ENCODE data around the gene C2orf81. TPM values are rescaled to one million over a fixed set of nuclear protein-coding genes. Genes with fewer than 3 reads are reported as not detected.

The C2orf81 gene
- polyA plus RNA-seq, 1 of the 3 experiments (the other 2 are of a cell fraction) = 2.5 TPM

- 87% methylated on average over 12 of the region's 18 CpGs for WGBS (ENCODE audit: low lambda C conversion rate)
- Histone ChIP-seq H3K4me3 (ENCODE audit: low read depth in 2 of 2, low read length in 1 of 2) (no peak overlapping the region), H3K4me1 (ENCODE audit: control insufficient read depth in 1 of 2, insufficient read depth in 2 of 2, low read depth in 1 of 2, low read length in 1 of 2) (no peaks in the 10 kb centered on the region; a peak in 1 of 4 replicates), H3F3A (replicated peaks; ENCODE audit: insufficient read depth) (peaks cover 4% of the 10 kb centered on the region), H3K36me3 (replicated peaks in 1 of 2; ENCODE audit: control insufficient read depth in 1 of 2, insufficient read depth in 2 of 2, low read length in 1 of 2) (peaks cover 7 to 57% of the 10 kb centered on the region in 2 experiments), H2AFZ (ENCODE audit: low read depth) (no peak overlapping the region), H3K27me3 (ENCODE audit: insufficient read depth) (no peaks in the 10 kb centered on the region), H3K79me2 (ENCODE audit: insufficient read depth) (0 out of 2 replicates have a peak, but pooled peaks cover 4% of the 10 kb centered on the region), H4K20me1 (ENCODE audit: insufficient read depth) (no peaks in the 10 kb centered on the region), H3K9me2 (no peaks in the 10 kb centered on the region), H3K4me2 (no peak overlapping the region), H3K9ac (no peak overlapping the region), H3K27ac (ENCODE audit: low read depth in 2 of 2, low read length in 1 of 2) (no peak overlapping the region), H3K9me3 (no peaks in the 10 kb centered on the region)
- DNase-seq = no peak
- CTCF ChIA-PET = interaction anchor here (1.1 to 1.9 kb wide), 4 partner anchors 10 to 102 kb away, joined by 3 to 7 read pairs (median 4); no protein-coding TSS in a partner anchor
- POLR2A ChIA-PET = no interaction called here
- TF ChIP-seq CHD2 (IDR thresholded peaks at IDR 0.05; ENCODE audit: low read length, partially characterized antibody) (no peak), MXI1 (IDR thresholded peaks at IDR 0.05; ENCODE audit: low read depth, low read length) (no peak), GATA2 (CRISPR knock-in tag; IDR thresholded peaks at IDR 0.05) (no peak), NFIC (IDR thresholded peaks at IDR 0.05; ENCODE audit: borderline replicate concordance) (no peak)
Observed at GRCh38 chr2:74429487-74430451, 8.3 kb upstream of the C2orf81 start.

GRCh38 chr2:74428675-74429074 is 7.3 kb upstream of the C2orf81 start:
- H3K4me1 ChIP-seq (ENCODE audit: control insufficient read depth in 1 of 2, insufficient read depth in 2 of 2, low read depth in 1 of 2, low read length in 1 of 2) = no peaks in the 10 kb centered on the region; a peak in 1 of 4 replicates
- ChIA-PET POLR2A (no interaction called here), CTCF (interaction anchor here (1.0 to 1.9 kb wide), 3 partner anchors 10 to 103 kb away, joined by 3 to 4 read pairs (median 3); no protein-coding TSS in a partner anchor)
- no peak for DNase-seq
- H3K9me3 ChIP-seq = no peaks in the 10 kb centered on the region
- H3K9me2 ChIP-seq = no peaks in the 10 kb centered on the region
- 0 out of 2 replicates have a peak, but pooled peaks cover 4% of the 10 kb centered on the region for H3K79me2 ChIP-seq (ENCODE audit: insufficient read depth)
- H3K36me3 ChIP-seq (replicated peaks in 1 of 2; ENCODE audit: control insufficient read depth in 1 of 2, insufficient read depth in 2 of 2, low read length in 1 of 2) = peaks cover 13 to 57% of the 10 kb centered on the region in 2 experiments
- no peak overlapping the region for H3K4me2 ChIP-seq
- no peak overlapping the region for H2AFZ ChIP-seq (ENCODE audit: low read depth)
- H3K27ac ChIP-seq (ENCODE audit: low read depth in 2 of 2, low read length in 1 of 2) = no peak overlapping the region
- no peak overlapping the region for H3K9ac ChIP-seq
- H4K20me1 ChIP-seq (ENCODE audit: insufficient read depth) = no peaks in the 10 kb centered on the region
- no peaks in the 10 kb centered on the region for H3K27me3 ChIP-seq (ENCODE audit: insufficient read depth)
- no peak for TF ChIP-seq FOSL2 (IDR thresholded peaks at IDR 0.05; ENCODE audit: borderline replicate concordance, low read depth)
- TF ChIP-seq RFX5 (IDR thresholded peaks at IDR 0.05; ENCODE audit: low read length) = no peak
- no peak for TF ChIP-seq MEF2A (IDR thresholded peaks at IDR 0.05; ENCODE audit: borderline replicate concordance, low read depth)
- no peak for TF ChIP-seq ZBTB33 (IDR thresholded peaks at IDR 0.05; ENCODE audit: borderline replicate concordance, low read depth)
- TF ChIP-seq ELF1 (IDR thresholded peaks at IDR 0.05) = no peak
- no peak for TF ChIP-seq USF2 (IDR thresholded peaks at IDR 0.05; ENCODE audit: borderline replicate concordance, low read depth, low read length)
- no peak for TF ChIP-seq GATA2 (CRISPR knock-in tag; IDR thresholded peaks at IDR 0.05)
- no peak for TF ChIP-seq SMC3 (IDR thresholded peaks at IDR 0.05; ENCODE audit: low read depth, low read length)
- TF ChIP-seq RAD21 (IDR thresholded peaks at IDR 0.05; ENCODE audit: low read length) = no peak
- TF ChIP-seq YY1 (IDR thresholded peaks at IDR 0.05; ENCODE audit: low read depth) = no peak
- no peak for TF ChIP-seq JUND (IDR thresholded peaks at IDR 0.05)
- TF ChIP-seq EZH2phosphoT487 (IDR thresholded peaks at IDR 0.05; ENCODE audit: borderline replicate concordance, low read depth) = no peak
- TF ChIP-seq MXI1 (IDR thresholded peaks at IDR 0.05; ENCODE audit: low read depth, low read length) = no peak
- TF ChIP-seq CHD2 (IDR thresholded peaks at IDR 0.05; ENCODE audit: low read length, partially characterized antibody) = no peak
- 89% methylated on average over 5 of the region's 5 CpGs for WGBS (ENCODE audit: low lambda C conversion rate)
- no peak overlapping the region for H3K4me3 ChIP-seq (ENCODE audit: low read depth in 2 of 2, low read length in 1 of 2)
- H3F3A ChIP-seq (replicated peaks; ENCODE audit: insufficient read depth) = peaks cover 4% of the 10 kb centered on the region
